Measurements from ENCODE around the gene EPAS1.

The EPAS1 gene

DNA sequence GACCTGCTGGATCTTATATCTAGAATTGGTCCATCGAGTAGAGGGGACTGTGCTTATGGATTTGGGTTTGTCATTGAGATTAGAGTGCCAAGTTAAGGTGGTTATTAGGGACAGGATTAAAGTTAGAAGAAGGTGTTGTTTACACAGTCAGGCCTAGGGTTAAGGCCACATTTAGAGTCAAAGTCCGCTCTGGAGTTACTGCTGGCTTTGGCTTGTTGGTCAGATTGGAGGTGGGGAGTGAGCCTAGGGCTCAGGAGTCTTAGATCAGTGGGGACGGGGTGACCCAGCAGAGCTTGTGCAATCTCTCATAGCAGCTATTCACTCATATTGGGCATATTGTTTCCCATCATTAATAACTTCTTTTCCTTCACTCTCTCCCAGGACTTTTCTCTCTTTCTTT lies 13.5 kb upstream of the EPAS1 start:
- H3K27ac ChIP-seq (replicated peaks), result no peak overlapping the region
- no peak for TF ChIP-seq GABPA (IDR thresholded peaks at IDR 0.05; ENCODE audit: low read depth)
- TF ChIP-seq, protein P1, sequence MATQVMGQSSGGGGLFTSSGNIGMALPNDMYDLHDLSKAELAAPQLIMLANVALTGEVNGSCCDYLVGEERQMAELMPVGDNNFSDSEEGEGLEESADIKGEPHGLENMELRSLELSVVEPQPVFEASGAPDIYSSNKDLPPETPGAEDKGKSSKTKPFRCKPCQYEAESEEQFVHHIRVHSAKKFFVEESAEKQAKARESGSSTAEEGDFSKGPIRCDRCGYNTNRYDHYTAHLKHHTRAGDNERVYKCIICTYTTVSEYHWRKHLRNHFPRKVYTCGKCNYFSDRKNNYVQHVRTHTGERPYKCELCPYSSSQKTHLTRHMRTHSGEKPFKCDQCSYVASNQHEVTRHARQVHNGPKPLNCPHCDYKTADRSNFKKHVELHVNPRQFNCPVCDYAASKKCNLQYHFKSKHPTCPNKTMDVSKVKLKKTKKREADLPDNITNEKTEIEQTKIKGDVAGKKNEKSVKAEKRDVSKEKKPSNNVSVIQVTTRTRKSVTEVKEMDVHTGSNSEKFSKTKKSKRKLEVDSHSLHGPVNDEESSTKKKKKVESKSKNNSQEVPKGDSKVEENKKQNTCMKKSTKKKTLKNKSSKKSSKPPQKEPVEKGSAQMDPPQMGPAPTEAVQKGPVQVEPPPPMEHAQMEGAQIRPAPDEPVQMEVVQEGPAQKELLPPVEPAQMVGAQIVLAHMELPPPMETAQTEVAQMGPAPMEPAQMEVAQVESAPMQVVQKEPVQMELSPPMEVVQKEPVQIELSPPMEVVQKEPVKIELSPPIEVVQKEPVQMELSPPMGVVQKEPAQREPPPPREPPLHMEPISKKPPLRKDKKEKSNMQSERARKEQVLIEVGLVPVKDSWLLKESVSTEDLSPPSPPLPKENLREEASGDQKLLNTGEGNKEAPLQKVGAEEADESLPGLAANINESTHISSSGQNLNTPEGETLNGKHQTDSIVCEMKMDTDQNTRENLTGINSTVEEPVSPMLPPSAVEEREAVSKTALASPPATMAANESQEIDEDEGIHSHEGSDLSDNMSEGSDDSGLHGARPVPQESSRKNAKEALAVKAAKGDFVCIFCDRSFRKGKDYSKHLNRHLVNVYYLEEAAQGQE (IDR thresholded peaks at IDR 0.05; ENCODE audit: insufficient replicate concordance, low read depth), result no peak
- no peak for TF ChIP-seq SPI1 (IDR thresholded peaks at IDR 0.05; ENCODE audit: borderline replicate concordance, low read depth)
- no peak for TF ChIP-seq POLR2AphosphoS5 (IDR thresholded peaks at IDR 0.05; ENCODE audit: low read depth)
- TF ChIP-seq, protein P2, sequence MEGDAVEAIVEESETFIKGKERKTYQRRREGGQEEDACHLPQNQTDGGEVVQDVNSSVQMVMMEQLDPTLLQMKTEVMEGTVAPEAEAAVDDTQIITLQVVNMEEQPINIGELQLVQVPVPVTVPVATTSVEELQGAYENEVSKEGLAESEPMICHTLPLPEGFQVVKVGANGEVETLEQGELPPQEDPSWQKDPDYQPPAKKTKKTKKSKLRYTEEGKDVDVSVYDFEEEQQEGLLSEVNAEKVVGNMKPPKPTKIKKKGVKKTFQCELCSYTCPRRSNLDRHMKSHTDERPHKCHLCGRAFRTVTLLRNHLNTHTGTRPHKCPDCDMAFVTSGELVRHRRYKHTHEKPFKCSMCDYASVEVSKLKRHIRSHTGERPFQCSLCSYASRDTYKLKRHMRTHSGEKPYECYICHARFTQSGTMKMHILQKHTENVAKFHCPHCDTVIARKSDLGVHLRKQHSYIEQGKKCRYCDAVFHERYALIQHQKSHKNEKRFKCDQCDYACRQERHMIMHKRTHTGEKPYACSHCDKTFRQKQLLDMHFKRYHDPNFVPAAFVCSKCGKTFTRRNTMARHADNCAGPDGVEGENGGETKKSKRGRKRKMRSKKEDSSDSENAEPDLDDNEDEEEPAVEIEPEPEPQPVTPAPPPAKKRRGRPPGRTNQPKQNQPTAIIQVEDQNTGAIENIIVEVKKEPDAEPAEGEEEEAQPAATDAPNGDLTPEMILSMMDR (IDR thresholded peaks at IDR 0.05; ENCODE audit: insufficient read depth, low read length), result no peak
- DNase-seq (ENCODE audit: low read depth in 1 of 2, low spot score in 1 of 2), result no peak
- H3K27me3 ChIP-seq (ENCODE audit: insufficient read depth, poor library complexity, severe bottlenecking), result peaks cover 6% of the 10 kb centered on the region
- H3K4me3 ChIP-seq (replicated peaks; ENCODE audit: insufficient read depth, low read length), result no peak overlapping the region

DNA sequence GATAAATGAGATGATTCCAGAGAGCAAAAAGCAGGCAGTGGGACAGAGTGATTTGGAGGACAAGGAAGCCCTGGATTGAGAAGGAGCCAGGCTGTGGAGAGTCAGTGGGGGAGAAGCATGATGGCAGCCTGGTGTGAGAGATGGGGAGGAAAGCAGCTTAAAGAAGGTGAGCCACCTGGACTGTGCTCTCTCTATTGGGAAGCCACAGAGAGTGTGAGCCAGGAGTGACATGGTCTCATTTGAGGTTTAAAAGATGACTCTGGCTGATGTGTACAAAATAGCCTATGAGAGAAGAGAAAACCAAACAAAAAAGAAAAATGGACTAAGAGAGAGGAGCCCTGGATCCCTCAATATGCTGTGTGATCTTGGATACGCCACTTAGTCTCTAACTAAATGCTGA lies 12.9 kb upstream of the EPAS1 start:
- peaks cover 4% of the 10 kb centered on the region for H3K27me3 ChIP-seq (ENCODE audit: insufficient read depth, poor library complexity, severe bottlenecking)
- H3K27ac ChIP-seq (replicated peaks), result no peak overlapping the region
- no peak overlapping the region for H3K4me3 ChIP-seq (replicated peaks; ENCODE audit: insufficient read depth, low read length)
- no peak for DNase-seq (ENCODE audit: low read depth in 1 of 2, low spot score in 1 of 2)
- TF ChIP-seq GABPA (IDR thresholded peaks at IDR 0.05; ENCODE audit: low read depth) (no peak), SPI1 (IDR thresholded peaks at IDR 0.05; ENCODE audit: borderline replicate concordance, low read depth) (no peak), POLR2AphosphoS5 (IDR thresholded peaks at IDR 0.05; ENCODE audit: low read depth) (no peak)
- TF ChIP-seq, protein P1 (IDR thresholded peaks at IDR 0.05; ENCODE audit: insufficient replicate concordance, low read depth), result no peak
- TF ChIP-seq, protein P2 (IDR thresholded peaks at IDR 0.05; ENCODE audit: insufficient read depth, low read length), result no peak

DNA sequence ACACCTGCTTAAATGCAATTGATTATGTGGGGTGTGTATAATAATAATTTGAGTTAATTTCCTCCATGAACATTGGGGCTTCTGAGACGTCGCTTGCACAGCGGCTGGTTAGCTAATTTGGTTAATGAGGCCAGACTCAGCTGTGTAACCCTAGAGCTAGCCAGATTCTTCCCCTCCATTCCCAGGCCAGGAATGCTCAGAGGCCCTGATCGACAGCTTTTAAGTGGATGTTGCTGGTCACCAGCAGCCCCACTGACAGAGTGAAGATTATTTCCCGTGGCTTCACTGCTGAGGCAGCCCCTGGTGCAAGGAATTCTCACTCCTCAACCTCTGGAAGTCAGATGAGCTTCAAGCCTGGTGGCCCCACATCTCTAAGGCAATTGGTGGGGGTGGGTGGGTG lies 12.4 kb upstream of the EPAS1 start:
- no peak for DNase-seq (ENCODE audit: low read depth in 1 of 2, low spot score in 1 of 2)
- Histone ChIP-seq H3K27ac (replicated peaks) (no peak overlapping the region), H3K27me3 (ENCODE audit: insufficient read depth, poor library complexity, severe bottlenecking) (peaks cover 7% of the 10 kb centered on the region), H3K4me3 (replicated peaks; ENCODE audit: insufficient read depth, low read length) (no peak overlapping the region)
- TF ChIP-seq SPI1 (IDR thresholded peaks at IDR 0.05; ENCODE audit: borderline replicate concordance, low read depth), result no peak
- no peak for TF ChIP-seq GABPA (IDR thresholded peaks at IDR 0.05; ENCODE audit: low read depth)
- TF ChIP-seq, protein P1 (IDR thresholded peaks at IDR 0.05; ENCODE audit: insufficient replicate concordance, low read depth), result no peak
- no peak for TF ChIP-seq POLR2AphosphoS5 (IDR thresholded peaks at IDR 0.05; ENCODE audit: low read depth)
- TF ChIP-seq, protein P2 (IDR thresholded peaks at IDR 0.05; ENCODE audit: insufficient read depth, low read length), result no peak

All from HL-60 (cell line).